Esophagus squamous epithelium (tissue), 5 donors: ENCODE results near the gene LGALS1. TPM values are rescaled to one million over a fixed set of nuclear protein-coding genes. Genes with fewer than 3 reads are reported as not detected.
A peak's percentile ranks its signal among the peaks of the same experiment; 100 is the strongest.

Experiments
- DNase-seq: peaks from one replicate; lab custom pipeline; 2025; lab: John Stamatoyannopoulos, UW
- H3K27ac ChIP-seq, 4 donors: fragments of 200-600 bp; sonication (generic); one replicate each; pipeline ENCODE4 v1.5.1; 2016 to 2019; ENCODE audit warnings: mild to moderate bottlenecking in 1 of 4
- H3K27me3 ChIP-seq, 4 donors: fragments of 200-600 bp; sonication (generic); 1 replicate in 3 of 4; 2 replicates in 1 of 4; pipeline versions ENCODE4 v1.5.1 to v1.6.0; 2017 to 2021; ENCODE audit warnings: antibody characterized with exemption in 1 of 4
- H3K36me3 ChIP-seq, 3 donors: fragments of 200-600 bp; sonication (generic); one replicate each; pipeline ENCODE4 v1.5.1; 2016 to 2019
- H3K4me1 ChIP-seq, 3 donors: fragments of 200-600 bp; sonication (generic); one replicate each; pipeline ENCODE4 v1.5.1; 2017 to 2019
- H3K4me3 ChIP-seq, 4 donors: fragments of 200-600 bp; sonication (generic); 1 replicate in 3 of 4; 2 replicates in 1 of 4; pipeline ENCODE4 v1.5.1; 2016 to 2019; ENCODE audit warnings: mild to moderate bottlenecking in 2 of 4, moderate library complexity in 1 of 4
- H3K9me3 ChIP-seq, 3 donors: fragments of 200-600 bp; sonication (generic); one replicate each; pipeline ENCODE4 v1.5.1; 2016 to 2019
- CTCF ChIP-seq, 6 experiments: fragments of 450-650 bp in 4 of 6; fragments of 200-600 bp in 2 of 6; sonication (generic) in 2 of 6; IDR thresholded peaks; one replicate each; pipeline ENCODE4 v1.5.1; 2016 to 2019; ENCODE audit warnings: antibody characterized with exemption in 6 of 6, mild to moderate bottlenecking in 4 of 6, moderate library complexity in 4 of 6
- POLR2A ChIP-seq, 4 donors: fragments of 450-650 bp; IDR thresholded peaks; one replicate each; pipeline ENCODE4 v1.6.1; 2017; ENCODE audit warnings: antibody characterized with exemption in 4 of 4, mild to moderate bottlenecking in 4 of 4, moderate library complexity in 3 of 4
- WGBS, 2 donors: methylation state at CpG; one replicate each; pipeline ENCODE4 v1.1.5; 2018; 5-methylcytosine and 5-hydroxymethylcytosine counted together
- intact Hi-C: fragments of 100-400 bp; cut with DNase I; formaldehyde crosslinking; loops from one replicate; pipeline ENCODE4 v1.15.0; 2022
- total RNA-seq, 4 donors: library from RNA; depleted of rRNA; stranded (reverse); fragments of >200 nt; gene quantifications; one replicate each; pipeline ENCODE4 v1.1.0, GENCODE V29; 2016
- donor health status: DM: yes; HTN: yes; CAD: no.

LGALS1 gene
- total RNA-seq, 4 donors from 2014 or later: 25.4 to 261 (median 92.3) TPM

- Histone ChIP-seq H3K27ac (peak within 1 kb of the TSS; percentile 19 to 79 (median 56)), H3K9me3 (no peaks in the 10 kb centered on the region), H3K4me3 (peak within 1 kb of the TSS in 3 of 4 donors; percentile 23 to 54 (median 30)), H3K36me3 (peaks cover 14 to 30% (median 16%) of the 10 kb centered on the region in 3 donors), H3K27me3 (no peaks in the 10 kb centered on the region), H3K4me1 (peaks cover 0 to 47% (median 11%) of the 10 kb centered on the region in 3 donors)
- intact Hi-C loops: no loop called here
- DNase-seq: peak; percentile 40
- WGBS, 2 donors: 6 to 13% methylated on average over 11 of the region's 39 CpGs
- TF ChIP-seq CTCF (IDR thresholded peaks at IDR 0.05) (peak in 5 of 6 experiments; percentile 19 to 60 (median 38)), POLR2A (IDR thresholded peaks at IDR 0.05) (peak in 2 of 4 donors; percentile 14 to 43)
Observed at GRCh38 chr22:37696657-37697537, 21.5 kb downstream of the LGALS1 start, which contains the start of gene TRIOBP. TSS of gene TRIOBP (plus strand) at chr22:37697048. CDS start at chr22:37701366, 4,318 bp downstream.

- H3K9me3 ChIP-seq: no peaks in the 10 kb centered on the region
- TF ChIP-seq CTCF (IDR thresholded peaks at IDR 0.05) (no peak), POLR2A (IDR thresholded peaks at IDR 0.05) (no peak)
- no peak overlapping the region for H3K4me3 ChIP-seq
- intact Hi-C loops: no loop called here
- WGBS, 2 donors: no CpG with 5 or more reads among the region's 3 CpGs
- peaks cover 11 to 24% (median 12%) of the 10 kb centered on the region in 3 donors for H3K36me3 ChIP-seq
- peak overlapping the region; percentile 19 to 79 (median 55) for H3K27ac ChIP-seq
- no peaks in the 10 kb centered on the region for H3K27me3 ChIP-seq
- DNase-seq: no peak
- peaks cover 0 to 46% (median 11%) of the 10 kb centered on the region in 3 donors for H3K4me1 ChIP-seq
Observed at GRCh38 chr22:37697538-37697835, 22.1 kb downstream of the LGALS1 start.

GRCh38 chr22:37701141-37701786 is 25.8 kb downstream of the LGALS1 start:
- H3K27ac ChIP-seq: no peak overlapping the region
- H3K36me3 ChIP-seq: no peaks in the 10 kb centered on the region
- no peak overlapping the region for H3K4me3 ChIP-seq
- intact Hi-C loops: no loop called here
- 80 to 82% methylated on average over 6 to 8 of the region's 8 CpGs for WGBS, 2 donors
- TF ChIP-seq POLR2A (IDR thresholded peaks at IDR 0.05) (no peak), CTCF (IDR thresholded peaks at IDR 0.05) (no peak)
- no peaks in the 10 kb centered on the region for H3K9me3 ChIP-seq
- DNase-seq: no peak
- H3K4me1 ChIP-seq: peaks cover 0 to 27% (median 8%) of the 10 kb centered on the region in 3 donors
- H3K27me3 ChIP-seq: no peaks in the 10 kb centered on the region

- Histone ChIP-seq H3K9me3 (no peaks in the 10 kb centered on the region), H3K36me3 (no peaks in the 10 kb centered on the region), H3K4me3 (no peak overlapping the region), H3K27me3 (no peaks in the 10 kb centered on the region), H3K4me1 (peaks cover 0 to 4% (median 0%) of the 10 kb centered on the region in 3 donors), H3K27ac (no peak overlapping the region)
- whole genome bisulfite sequencing, 2 donors: 57 to 71% methylated on average over 7 of the region's 7 CpGs
- no peak for DNase-seq
- intact Hi-C loops: no loop called here
- no peak for TF ChIP-seq POLR2A (IDR thresholded peaks at IDR 0.05)
- TF ChIP-seq CTCF (IDR thresholded peaks at IDR 0.05): no peak
Observed at GRCh38 chr22:37703906-37704305, 28.5 kb downstream of the LGALS1 start.

- TF ChIP-seq CTCF (IDR thresholded peaks at IDR 0.05) (no peak), POLR2A (IDR thresholded peaks at IDR 0.05) (no peak)
- H3K27ac ChIP-seq: no peak overlapping the region
Observed at GRCh38 chr22:37704645-37705044, 29.2 kb downstream of the LGALS1 start.

More at GRCh38 chr22:37704645-37705044, 29.2 kb downstream of the LGALS1 start:
- no peak overlapping the region for H3K4me3 ChIP-seq
- H3K27me3 ChIP-seq: no peaks in the 10 kb centered on the region
- 54 to 67% methylated on average over 3 of the region's 3 CpGs for WGBS, 2 donors
- no peaks in the 10 kb centered on the region for H3K9me3 ChIP-seq
- peaks cover 0 to 5% (median 0%) of the 10 kb centered on the region in 3 donors for H3K4me1 ChIP-seq
- no peaks in the 10 kb centered on the region for H3K36me3 ChIP-seq
- no peak for DNase-seq
- intact Hi-C loops: no loop called here
